ENCODE data around the gene FAM76A.
"Not testable (repeated sequence)": the region's sequence is repeated elsewhere in the genome, so short reads cannot be mapped to it uniquely, and the experiment has no call there.

The FAM76A gene

GRCh38 chr1:27774654-27775053, 48.9 kb downstream of the FAM76A start:
- DNase-seq (ENCODE audit: low read depth in 3 of 3, low spot score in 1 of 3), result no peak

DNA sequence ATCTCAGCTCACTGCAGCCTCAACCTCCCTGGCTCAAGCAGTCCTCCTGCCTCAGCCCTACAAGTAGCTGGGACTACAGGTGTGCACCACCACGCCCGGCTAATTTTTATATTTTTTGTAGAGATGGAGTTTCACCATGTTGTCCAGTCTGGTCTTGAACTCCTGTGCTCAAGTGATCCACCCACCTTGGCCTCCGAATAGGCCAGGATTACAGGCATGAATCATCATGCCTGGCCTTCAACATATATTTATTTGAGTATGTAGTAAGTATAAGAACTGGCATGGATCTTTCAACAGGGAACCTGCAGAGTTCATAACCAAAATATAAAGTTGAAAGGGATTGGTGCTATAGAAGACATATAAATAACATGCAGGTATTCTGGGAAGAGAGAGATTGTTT, 49.6 kb downstream of the FAM76A start:
- DNase-seq (ENCODE audit: low read depth in 3 of 3, low spot score in 1 of 3), result not testable (repeated sequence)

DNA sequence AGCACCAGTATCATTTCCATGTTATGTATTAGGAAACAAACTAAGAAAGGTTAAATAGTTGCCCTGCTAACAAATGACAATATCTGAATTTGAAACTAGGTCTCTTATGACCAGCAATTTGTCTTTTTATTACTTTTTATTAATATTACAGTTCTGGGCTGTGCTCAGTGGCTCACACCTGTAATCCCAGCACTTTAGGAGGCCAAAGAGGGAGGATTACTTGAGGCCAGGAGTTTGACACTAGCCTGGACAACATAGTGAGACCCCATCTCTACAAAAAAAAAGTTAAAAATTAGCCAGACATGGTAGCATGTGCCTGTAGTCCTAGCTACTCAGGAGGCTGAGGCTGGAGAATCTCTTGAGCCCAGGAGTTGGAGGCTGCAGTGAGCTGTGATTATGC, 50.5 kb downstream of the FAM76A start:
- not testable (repeated sequence) for DNase-seq (ENCODE audit: low read depth in 3 of 3, low spot score in 1 of 3)

GRCh38 chr1:27778056-27778455, 52.3 kb downstream of the FAM76A start:
- no peak for DNase-seq (ENCODE audit: low read depth in 3 of 3, low spot score in 1 of 3)

- no peak for DNase-seq (ENCODE audit: low read depth in 3 of 3, low spot score in 1 of 3)
Measured at GRCh38 chr1:27779122-27779521, 53.4 kb downstream of the FAM76A start.

DNA sequence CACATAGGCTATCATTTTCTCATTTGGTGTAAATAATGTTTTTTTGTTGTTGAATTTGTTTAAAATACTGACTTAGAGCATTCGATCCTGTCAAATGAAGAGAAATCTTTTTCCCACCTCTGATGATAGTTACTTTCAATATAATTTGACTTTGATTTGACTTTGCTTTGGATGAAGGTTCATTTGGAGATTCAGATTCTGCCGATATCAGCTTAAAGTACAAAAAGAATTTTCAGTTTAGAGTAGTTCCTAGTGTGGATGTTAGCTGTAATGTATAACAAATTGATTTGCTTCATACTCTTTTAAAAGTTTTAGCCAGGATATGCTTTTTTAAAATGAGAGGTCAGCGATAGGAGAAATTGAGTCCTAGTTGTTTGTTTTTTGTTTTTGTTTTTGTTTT, 57.2 kb downstream of the FAM76A start:
- DNase-seq (ENCODE audit: low read depth in 3 of 3, low spot score in 1 of 3), result no peak

DNA sequence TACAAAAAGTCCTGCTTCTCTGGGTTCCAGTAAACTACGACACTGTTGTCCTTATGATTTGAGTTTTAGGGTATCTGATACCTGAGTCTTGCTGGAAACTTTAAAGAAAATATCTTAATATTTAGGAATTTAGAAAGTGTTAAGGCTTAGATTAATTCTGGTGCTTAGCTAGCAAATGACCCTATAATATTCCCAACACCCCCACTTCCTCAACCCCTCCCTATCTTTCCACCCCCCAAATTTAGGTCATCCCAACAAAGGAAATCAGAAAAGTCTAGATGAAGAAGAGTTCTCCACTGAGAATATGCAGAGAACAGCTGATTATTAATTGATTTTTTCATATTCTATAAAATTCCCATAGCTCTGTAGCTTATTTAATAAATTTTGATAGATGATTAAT, 58.9 kb downstream of the FAM76A start:
- DNase-seq (ENCODE audit: low read depth in 3 of 3, low spot score in 1 of 3), result no peak

- no peak for DNase-seq (ENCODE audit: low read depth in 3 of 3, low spot score in 1 of 3)
Measured at GRCh38 chr1:27785781-27786455, 60.2 kb downstream of the FAM76A start.

- DNase-seq (ENCODE audit: low read depth in 3 of 3, low spot score in 1 of 3), result no peak
Measured at GRCh38 chr1:27787895-27788294, 62.1 kb downstream of the FAM76A start.

GRCh38 chr1:27789540-27790041, 63.8 kb downstream of the FAM76A start:
- no peak for DNase-seq (ENCODE audit: low read depth in 3 of 3, low spot score in 1 of 3)

- not testable (repeated sequence) for DNase-seq (ENCODE audit: low read depth in 3 of 3, low spot score in 1 of 3)
Measured at GRCh38 chr1:27790270-27790669, 64.5 kb downstream of the FAM76A start.

DNA sequence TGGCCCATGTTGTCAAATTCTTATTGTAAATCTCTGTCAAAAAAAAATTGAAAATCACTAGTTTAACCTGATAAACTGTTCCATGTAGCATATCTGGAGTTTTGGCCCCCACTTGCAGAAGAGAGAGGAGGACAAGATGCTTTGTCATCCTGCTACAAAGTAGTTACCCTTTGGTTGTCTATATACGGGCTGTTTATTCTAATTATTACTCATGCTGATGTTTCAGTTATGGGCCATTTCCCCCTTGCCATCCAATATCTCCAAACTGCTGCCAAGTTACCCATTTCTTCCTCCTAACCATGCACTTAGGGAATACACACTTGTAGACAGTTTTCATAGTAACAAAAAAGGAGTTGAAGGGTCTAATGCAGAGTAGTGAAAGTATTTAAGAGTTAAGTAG, 69.8 kb downstream of the FAM76A start:
- DNase-seq (ENCODE audit: low read depth in 3 of 3, low spot score in 1 of 3), result no peak

DNA sequence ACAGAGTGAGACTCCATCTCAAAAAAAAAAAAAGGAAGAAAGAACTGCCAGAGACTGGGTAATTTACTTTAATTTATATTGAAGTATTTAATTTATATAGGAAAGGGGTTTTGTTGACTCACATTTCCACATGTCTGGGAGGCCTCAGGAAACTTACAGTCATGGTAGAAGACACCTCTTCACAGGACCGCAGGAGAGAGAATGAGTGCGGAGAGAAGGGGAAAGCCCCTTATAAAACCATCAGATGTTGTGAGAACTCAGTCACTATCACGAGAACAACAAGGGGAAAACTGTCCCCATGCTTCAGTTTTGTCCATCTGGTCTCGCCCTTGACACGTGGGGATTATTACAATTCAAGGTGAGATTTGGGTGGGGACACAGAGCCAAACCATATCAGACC, 79.0 kb downstream of the FAM76A start:
- DNase-seq (ENCODE audit: low read depth in 3 of 3, low spot score in 1 of 3), result no peak

- DNase-seq (ENCODE audit: low read depth in 3 of 3, low spot score in 1 of 3), result no peak
Measured at GRCh38 chr1:27806758-27807157, 81.0 kb downstream of the FAM76A start.

GRCh38 chr1:27807385-27807784, 81.6 kb downstream of the FAM76A start:
- DNase-seq (ENCODE audit: low read depth in 3 of 3, low spot score in 1 of 3), result no peak

GRCh38 chr1:27808131-27808530, 82.4 kb downstream of the FAM76A start:
- not testable (repeated sequence) for DNase-seq (ENCODE audit: low read depth in 3 of 3, low spot score in 1 of 3)

DNA sequence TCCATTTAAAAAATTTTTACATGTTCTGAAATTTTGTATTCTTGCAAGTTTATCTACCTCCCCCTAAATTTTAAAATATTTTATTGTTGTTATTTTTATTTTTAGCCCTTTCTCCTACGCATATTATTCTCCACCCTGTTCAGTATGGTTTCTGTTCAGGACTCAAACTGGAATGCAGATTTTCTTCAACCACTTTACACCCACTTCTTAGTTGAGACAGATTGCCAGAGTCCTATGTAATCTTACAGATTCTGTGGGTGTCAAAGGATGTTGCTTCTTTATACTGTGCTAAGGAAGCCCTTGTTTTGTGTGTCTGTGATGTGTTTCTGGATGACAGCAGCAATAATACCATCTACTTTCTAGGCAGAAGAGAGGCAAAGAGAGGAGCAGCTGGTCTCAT, 84.1 kb downstream of the FAM76A start:
- no peak for DNase-seq (ENCODE audit: low read depth in 3 of 3, low spot score in 1 of 3)

DNA sequence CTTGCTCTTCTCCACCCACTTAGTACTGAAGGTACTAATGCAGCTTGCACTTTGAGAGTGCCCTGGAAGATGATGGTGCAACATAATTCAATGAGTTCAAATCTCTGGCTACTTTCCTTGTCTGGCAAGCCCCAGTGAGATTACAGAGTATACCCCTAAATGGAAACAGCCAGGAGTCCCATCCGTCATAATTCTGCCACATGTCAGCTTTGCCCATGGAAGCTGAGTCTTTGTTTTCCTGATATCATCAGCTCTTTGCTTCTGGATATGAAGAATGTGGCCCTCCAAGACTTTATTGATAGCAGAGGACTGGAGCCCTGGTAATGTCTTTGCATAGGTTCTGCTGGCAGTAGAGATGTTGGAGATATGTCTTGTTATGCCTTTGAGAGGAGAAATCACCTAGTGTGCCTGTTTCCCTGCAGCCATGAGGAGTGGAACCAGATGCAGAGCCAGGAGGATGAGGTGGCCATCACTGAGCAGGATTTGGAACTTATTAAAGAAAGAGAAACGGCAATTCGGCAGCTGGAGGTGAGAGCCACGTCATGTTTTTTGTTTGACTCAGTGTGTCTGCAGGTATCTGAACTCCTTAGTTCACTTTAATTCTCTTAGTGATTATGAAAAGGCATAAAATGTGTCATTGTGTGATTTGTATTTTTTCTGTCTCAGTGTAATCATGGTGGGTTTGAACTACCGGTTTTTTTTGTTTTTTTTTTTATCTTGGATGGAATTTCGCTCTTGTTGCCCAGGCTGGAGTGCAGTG, 86.2 kb downstream of the FAM76A start:
- DNase-seq (ENCODE audit: low read depth in 3 of 3, low spot score in 1 of 3), result no peak
